Measurements from ENCODE around the gene AGPS.
"Not testable (repeated sequence)": the region's sequence is repeated elsewhere in the genome, so short reads cannot be mapped to it uniquely, and the experiment has no call there.

AGPS gene

DNA sequence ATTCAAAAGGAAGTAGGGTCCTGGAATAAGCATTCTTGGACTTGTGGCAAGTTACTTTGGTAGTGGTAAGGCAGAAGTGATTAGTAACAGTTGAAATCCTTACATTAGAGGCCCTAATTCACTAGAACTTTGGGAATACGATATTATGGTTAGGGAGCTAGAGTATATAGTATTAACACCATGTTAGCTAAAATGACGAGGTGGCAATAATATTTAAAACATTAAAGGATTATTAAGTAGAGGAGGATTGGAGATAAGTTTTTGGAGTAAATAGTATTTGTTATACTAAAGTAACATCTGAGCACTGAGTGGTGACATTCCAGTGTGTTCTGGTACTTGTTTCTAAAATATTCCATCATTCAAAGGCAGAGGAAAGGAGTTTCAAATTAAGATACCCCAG is 91.0 kb downstream of the AGPS start:
- DNase-seq (ENCODE audit: low spot score): no peak
- Histone ChIP-seq H3K27ac (no peak overlapping the region), H3K4me3 (no peak overlapping the region)
- TF ChIP-seq, protein P1, sequence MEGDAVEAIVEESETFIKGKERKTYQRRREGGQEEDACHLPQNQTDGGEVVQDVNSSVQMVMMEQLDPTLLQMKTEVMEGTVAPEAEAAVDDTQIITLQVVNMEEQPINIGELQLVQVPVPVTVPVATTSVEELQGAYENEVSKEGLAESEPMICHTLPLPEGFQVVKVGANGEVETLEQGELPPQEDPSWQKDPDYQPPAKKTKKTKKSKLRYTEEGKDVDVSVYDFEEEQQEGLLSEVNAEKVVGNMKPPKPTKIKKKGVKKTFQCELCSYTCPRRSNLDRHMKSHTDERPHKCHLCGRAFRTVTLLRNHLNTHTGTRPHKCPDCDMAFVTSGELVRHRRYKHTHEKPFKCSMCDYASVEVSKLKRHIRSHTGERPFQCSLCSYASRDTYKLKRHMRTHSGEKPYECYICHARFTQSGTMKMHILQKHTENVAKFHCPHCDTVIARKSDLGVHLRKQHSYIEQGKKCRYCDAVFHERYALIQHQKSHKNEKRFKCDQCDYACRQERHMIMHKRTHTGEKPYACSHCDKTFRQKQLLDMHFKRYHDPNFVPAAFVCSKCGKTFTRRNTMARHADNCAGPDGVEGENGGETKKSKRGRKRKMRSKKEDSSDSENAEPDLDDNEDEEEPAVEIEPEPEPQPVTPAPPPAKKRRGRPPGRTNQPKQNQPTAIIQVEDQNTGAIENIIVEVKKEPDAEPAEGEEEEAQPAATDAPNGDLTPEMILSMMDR (IDR thresholded peaks at IDR 0.05): no peak

GRCh38 chr2:177484180-177484795 is 91.7 kb downstream of the AGPS start:
- Histone ChIP-seq H3K27ac (no peak overlapping the region), H3K4me3 (no peak overlapping the region)
- DNase-seq (ENCODE audit: low spot score): no peak
- TF ChIP-seq, protein P1 (IDR thresholded peaks at IDR 0.05): no peak

DNA sequence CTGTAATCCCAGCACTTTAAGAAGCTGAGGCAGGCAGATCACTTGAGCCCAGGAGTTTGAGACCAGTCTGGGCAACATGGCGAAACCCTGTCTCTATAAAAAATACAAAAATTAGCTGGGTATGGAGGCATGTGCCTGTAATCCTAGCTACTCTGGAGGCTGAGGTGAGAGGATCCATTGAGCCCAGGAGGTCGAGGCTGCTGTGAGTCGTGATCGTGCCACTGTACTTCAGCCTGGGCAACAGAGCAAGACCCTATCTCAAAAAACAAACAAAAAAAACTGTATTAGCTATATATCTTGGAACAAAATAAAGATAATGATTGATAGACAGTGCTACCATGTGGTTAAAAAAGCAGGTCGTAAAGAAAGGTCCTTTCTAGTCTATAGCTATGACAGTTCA is 93.1 kb downstream of the AGPS start:
- H3K27ac ChIP-seq; DNase-seq (ENCODE audit: low spot score); H3K4me3 ChIP-seq: not testable (repeated sequence)

- TF ChIP-seq, protein P1 (IDR thresholded peaks at IDR 0.05): peak; percentile 18
- Histone ChIP-seq H3K4me3 (no peak overlapping the region), H3K27ac (no peak overlapping the region)
- no peak for DNase-seq (ENCODE audit: low spot score)
Measured at GRCh38 chr2:177489719-177490301, 97.2 kb downstream of the AGPS start.

DNA sequence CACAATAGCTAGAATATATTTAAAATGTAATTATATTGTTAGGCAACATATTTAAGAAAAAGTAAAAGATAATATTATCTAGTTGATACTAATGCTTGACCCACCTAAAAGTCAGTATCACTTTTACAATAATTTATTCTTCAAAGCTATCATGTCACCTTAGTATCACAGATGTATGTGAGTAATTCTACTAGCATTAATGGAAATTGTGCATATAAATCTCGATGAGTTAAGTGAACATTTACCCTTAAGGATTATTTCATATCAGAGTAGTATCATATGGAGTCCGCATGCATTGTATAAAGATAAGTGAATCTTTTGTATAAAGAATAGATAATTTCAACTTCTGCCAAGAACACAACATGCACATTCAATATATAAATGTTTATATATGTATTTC is 103.4 kb downstream of the AGPS start:
- DNase-seq (ENCODE audit: low spot score): no peak
- Histone ChIP-seq H3K4me3 (no peak overlapping the region), H3K27ac (no peak overlapping the region)
- TF ChIP-seq, protein P1 (IDR thresholded peaks at IDR 0.05): no peak

DNA sequence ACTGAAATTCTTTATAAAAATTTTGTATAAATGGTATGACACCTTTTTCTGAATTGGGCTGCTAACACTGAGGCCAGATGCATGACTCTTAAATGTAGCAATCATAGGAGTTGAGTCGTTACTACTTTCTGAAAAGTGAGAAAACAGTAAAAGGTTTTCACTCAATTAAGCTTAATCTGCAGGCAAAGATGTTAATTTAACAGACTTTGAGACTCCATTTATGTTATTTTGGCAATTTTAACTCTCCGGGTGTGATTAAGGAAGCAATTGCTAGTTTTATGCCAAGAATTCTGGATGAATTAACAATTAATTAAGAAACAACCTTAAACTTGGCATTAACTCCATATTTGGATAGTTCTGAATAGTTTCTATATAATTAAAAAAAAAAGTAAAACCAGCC is 104.3 kb downstream of the AGPS start:
- TF ChIP-seq, protein P1 (IDR thresholded peaks at IDR 0.05): no peak
- H3K27ac ChIP-seq: no peak overlapping the region
- no peak overlapping the region for H3K4me3 ChIP-seq
- DNase-seq (ENCODE audit: low spot score): no peak

- TF ChIP-seq, protein P1 (IDR thresholded peaks at IDR 0.05): no peak
- no peak for DNase-seq (ENCODE audit: low spot score)
- H3K27ac ChIP-seq: no peak overlapping the region
- no peak overlapping the region for H3K4me3 ChIP-seq
Measured at GRCh38 chr2:177501186-177501585, 108.6 kb downstream of the AGPS start.

Measured in coronary artery (tissue), 2 donors.